Activated T-cell treated with anti-CD3 and anti-CD28 coated beads, Interleukin-2, amount 50 U/mL, for 1 hour (primary cell): ENCODE measurements around the gene FAM210A.

Source experiments
- DNase-seq: peaks from one replicate; pipeline ENCODE4 v3.0.0-alpha.2; 2020

FAM210A gene

DNA sequence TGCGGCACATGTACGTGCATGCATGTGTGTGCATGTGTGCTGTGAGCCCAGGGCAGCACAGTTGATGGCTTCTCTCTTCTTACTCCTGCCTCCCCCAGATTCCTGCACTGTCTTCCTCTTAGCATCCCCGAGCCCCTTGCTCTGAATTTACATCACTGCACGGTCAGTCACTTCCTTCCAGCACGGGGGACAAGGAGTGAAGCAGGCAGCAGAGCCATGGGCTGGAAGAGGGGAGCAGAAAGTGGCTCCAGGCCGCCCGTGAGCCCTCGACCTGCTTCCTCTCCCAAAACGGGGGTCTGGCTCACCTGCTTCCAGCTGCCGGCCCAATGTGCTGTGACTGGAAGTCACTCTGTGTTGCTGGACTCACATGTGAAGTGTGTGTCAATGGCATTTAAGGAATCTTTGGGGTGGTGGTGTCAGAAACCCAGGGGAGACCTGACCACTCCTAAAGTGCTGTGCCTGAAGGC, 106.1 kb downstream of the FAM210A start:
- no peak for DNase-seq

DNA sequence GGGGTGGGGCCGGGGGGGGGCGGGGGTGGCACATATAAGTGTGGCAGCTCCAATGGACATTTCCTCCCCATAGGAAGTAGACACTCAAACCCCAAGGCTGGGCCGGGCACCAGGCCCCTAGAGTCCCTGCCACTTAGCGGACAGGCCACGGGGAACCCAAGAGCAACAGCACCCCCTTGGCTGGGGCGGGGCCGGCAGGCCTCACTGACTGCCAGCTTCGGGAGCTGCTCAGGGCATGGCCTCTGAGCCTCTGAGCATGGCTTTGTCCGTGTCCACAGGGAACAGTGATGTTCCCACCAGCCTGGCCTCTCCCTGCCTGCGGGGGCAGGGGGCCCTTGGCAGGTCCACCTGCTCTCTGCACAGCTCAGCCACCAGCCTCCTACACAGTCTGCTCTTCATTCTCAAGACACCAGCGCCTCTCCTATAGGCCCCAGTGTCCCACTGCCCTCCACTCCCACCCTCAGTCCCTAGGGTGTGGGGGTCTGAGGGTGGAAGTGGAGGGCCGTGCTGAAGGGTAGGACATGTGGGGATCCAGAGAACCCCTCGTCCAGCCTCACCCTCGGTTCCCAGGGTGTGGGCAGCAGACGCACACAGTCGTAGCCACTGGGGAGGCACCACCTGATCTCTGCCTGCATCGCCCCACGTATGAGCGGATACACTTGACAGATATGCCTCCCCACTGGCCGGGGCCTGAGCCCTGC, 106.7 kb downstream of the FAM210A start:
- DNase-seq, result no peak

DNA sequence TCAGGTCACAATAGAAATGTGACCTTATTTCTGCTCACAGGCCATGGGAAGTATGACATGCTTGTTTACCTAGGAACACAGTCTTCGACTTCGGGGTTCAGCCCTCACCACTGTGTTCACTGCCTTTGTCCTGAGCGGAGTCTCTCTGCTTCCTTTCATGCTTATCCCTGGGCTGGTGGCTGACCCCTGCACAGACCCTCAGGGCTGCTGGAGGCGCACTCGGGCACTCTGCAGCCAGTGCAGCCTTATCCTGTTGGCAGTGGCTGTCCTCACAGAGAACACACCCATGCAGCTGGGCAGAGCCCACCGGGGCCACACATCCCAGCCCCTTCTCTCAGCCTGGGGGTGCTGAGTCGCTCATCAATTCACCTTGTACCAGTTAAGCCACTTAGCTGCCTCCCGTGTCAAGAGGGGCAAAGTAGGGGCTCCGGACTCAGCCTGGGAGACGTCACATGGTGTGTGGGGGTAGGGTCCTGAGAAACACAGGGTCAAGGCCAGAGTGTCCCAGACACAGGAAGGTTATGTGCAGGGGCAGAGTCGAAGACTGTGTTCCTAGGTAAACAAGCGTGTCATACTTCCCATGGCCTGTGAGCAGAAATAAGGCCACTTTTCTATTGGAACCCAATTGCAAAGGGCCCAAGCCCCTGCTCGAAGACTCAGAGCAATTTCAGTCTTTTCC, 107.5 kb downstream of the FAM210A start:
- DNase-seq, result no peak

DNA sequence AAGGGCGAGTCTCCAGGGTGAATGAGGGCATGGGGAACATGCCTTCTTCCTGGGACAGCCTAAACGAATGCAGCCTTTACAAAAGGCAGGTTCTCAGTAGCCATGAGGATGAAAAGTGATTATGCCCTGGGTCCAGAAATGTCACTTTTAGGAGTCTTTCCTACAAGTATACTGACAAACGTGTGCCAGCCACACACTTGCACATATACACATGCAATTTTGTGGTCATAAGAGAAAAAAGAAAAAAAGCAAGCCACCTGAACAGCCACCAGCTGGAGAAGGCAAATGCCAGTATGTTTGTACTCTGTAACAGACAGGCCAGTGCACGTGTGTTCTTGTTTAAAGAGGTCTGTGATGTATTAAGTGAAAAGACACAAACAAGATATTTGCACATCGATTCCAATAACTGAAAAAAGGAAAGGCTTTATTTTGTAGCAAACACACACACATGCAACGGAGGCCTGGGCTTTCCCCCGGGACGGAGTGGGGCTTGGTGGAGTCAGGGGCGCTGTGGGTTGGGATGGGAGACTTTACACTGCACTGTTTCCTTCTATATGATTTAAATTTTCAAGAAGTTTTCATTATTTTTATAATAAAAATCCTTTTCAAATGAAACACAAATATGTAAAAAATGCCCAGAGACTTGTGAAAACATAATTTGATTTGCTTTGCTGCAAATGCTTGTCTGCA, 108.4 kb downstream of the FAM210A start:
- no peak for DNase-seq

GRCh38 chr18:13616525-13617035, 109.8 kb downstream of the FAM210A start:
- DNase-seq, result no peak

- DNase-seq, result no peak
Observed at GRCh38 chr18:13616041-13616440, 110.3 kb downstream of the FAM210A start.

DNA sequence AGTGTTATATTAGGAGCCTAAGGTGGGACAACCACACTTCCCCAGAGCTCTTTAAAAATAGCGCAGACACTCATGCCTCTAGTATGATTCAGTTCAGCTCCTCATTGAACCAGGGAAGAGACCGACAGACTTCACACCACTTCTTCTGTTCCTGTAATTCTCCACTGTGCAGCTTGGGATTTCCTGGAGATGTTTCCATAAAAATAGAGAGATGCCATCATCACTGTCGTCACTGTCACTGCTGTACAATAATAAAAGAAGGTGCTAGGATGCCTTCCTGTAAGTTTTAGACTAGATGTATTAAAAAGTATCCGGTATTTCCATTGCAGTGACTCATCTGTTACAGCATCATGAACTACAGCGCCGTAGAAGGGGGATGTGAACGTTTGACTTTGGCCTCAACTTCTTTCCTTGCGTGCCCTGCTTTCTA, 110.9 kb downstream of the FAM210A start:
- DNase-seq, result no peak

GRCh38 chr18:13614641-13615288, 111.6 kb downstream of the FAM210A start:
- DNase-seq, result peak; percentile 50

- DNase-seq, result no peak
Observed at GRCh38 chr18:13613591-13614501, 112.5 kb downstream of the FAM210A start.
